PC-3 (cell line): Measurements from ENCODE around the gene GMPPB.

ENCODE experiments used
- CTCF ChIP-seq: fragments of 300-600 bp; sonication (generic); conservative IDR thresholded peaks from 2 replicates; pipeline ENCODE4 v1.5.1; 2017; ENCODE audit warnings: antibody characterized with exemption, low read depth, mild to moderate bottlenecking, low read length
- EZH2 ChIP-seq: fragments of 300-600 bp; sonication (generic); IDR thresholded peaks from one replicate; pipeline ENCODE4 v1.6.1; 2017; ENCODE audit warnings: antibody characterized with exemption, mild to moderate bottlenecking, low read length; ENCODE audit not compliant: unreplicated experiment
- EZH2phosphoT487 ChIP-seq: fragments of 300-600 bp; sonication (generic); IDR thresholded peaks from 2 replicates; pipeline ENCODE4 v1.6.1; 2018; ENCODE audit warnings: mild to moderate bottlenecking, antibody characterized with exemption, low read length, borderline replicate concordance

GRCh38 chr3:49683162-49683561 lies 40.6 kb downstream of the GMPPB start:
- TF ChIP-seq EZH2phosphoT487 (no peak), CTCF (no peak), EZH2 (no peak)
